ENCODE measurements around the gene SYNE1. TPM values are rescaled to one million over a fixed set of nuclear protein-coding genes. Genes with fewer than 3 reads are reported as not detected.

Gene SYNE1
- total and polyA plus RNA-seq, 4 experiments from 2014 or later: 22.5 to 228 (median 144) TPM

DNA sequence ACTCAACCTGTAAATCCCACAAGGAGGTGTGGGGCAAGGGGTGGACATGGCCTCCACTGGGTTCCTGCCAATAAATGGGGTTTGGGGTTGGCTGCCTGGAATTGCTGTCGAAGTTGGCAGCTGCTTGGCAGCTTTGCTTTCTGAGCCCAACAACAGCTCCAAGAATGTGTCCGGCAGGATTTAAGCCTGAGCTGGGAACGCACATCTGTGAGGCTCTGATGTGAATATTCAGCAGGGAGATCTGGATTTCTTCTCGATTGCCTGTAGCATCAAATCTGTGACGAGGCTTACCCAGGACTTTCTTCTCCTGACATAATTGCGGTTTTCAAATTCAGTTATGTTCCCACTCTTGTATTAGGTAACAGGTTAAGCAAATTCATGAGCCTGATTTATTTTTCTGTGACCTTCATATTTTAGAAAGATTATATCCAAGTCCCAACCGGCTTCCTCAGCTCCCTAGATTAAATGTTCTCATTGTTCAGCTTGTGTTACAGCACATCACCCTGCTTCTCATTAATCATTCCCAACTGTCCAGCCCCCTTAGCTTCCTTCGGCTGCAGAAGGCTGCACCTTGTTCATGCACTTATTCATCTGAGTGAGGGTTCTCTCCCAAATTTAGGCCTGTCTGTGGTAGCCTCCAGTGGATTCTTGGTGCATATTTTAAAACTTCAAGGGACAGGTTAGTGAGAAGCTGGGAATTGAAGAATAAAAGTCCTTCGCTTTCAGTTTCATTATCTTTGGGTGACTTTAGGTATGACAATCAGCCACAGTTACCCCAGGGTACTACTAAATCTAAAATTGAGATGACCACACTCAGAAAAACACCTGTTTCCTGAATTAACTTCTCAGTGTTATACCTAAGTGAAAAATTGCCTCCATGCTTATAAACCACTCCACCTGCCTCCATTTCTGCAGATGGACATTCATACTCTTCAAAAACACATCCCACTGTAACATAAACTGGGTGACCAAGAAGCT, 519.7 kb downstream of the SYNE1 start:
- Mint-ChIP-seq H3K4me1 (peaks cover 0 to 9% (median 2%) of the 10 kb centered on the region in 4 donors), H3K9me3 (peaks cover 0 to 4% (median 0%) of the 10 kb centered on the region in 8 donors), H3K27ac (peak overlapping the region in 5 of 7 donors; percentile 1 to 71 (median 49)), H3K27me3 (no peaks in the 10 kb centered on the region), H3K4me3 (no peak overlapping the region), H3K36me3 (peaks cover 35 to 36% of the 10 kb centered on the region in 2 donors)
- no peak overlapping the region for H3K27ac ChIP-seq (ENCODE audit: low read depth, low read length)
- H3K27me3 ChIP-seq (ENCODE audit: insufficient read depth, low read length): no peaks in the 10 kb centered on the region
- intact Hi-C loops (cut with micrococcal nuclease): no loop called here
- H3K4me1 ChIP-seq (ENCODE audit: insufficient read depth, low read length): no peaks in the 10 kb centered on the region
- H3K36me3 ChIP-seq (ENCODE audit: insufficient read depth, low read length): peaks cover 29% of the 10 kb centered on the region
- POLR2A ChIA-PET (ENCODE audit: partially characterized antibody): interaction anchor here (0.9 to 2.1 kb wide), 2 partner anchors 68 to 69 kb away, joined by 3 to 5 read pairs; no protein-coding TSS in a partner anchor
- CTCF ChIA-PET (ENCODE audit: partially characterized antibody): interaction anchor here (1.2 kb wide), 1 partner anchor 18 kb away, joined by 3 read pairs; no protein-coding TSS in a partner anchor
- H3K9me3 ChIP-seq (ENCODE audit: control insufficient read depth in 1 of 2, low read length in 2 of 2): no peaks in the 10 kb centered on the region
- no peak overlapping the region for H3K4me3 ChIP-seq (ENCODE audit: low read length in 2 of 2)
- DNase-seq: no peak

DNA sequence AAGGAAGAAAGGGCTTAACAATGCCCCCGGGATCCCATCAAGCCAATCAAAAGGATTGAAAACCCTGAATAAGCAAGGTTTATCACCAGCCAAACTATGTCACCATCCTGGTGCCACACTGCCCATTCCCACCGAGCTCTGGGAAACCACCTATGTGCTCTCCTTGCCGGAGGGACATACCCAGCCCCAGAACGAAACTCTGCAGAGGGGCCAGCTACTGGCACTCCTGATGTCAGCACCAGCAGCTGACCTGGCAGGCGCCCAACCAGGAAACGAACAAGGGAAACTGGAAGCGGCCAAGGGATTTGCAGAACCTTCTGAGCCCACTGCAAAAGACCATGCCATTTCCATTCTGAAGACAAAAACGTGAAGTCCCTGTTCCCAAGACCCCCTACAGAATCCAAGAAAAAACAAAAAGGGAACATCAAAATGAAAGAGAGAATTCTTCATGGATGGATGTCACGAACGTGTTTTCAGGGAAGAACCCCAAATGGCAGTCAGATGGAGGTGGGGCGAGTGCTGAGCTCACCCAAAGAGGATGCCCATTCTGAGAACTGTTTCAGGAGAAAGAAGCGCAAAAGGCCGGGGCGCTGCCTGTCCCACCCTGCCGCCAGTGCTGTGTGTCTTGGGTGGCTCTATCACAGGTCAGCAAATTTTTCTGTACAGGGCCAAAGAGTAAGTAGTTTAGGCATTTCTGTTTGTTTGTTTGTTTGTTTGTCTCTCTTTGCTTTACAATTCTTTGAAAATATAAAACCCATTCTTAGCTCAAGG, 524.5 kb downstream of the SYNE1 start:
- H3K36me3 Mint-ChIP-seq: peaks cover 0 to 4% of the 10 kb centered on the region in 2 donors
- intact Hi-C loops (cut with micrococcal nuclease): no loop called here
- ChIA-PET CTCF (ENCODE audit: partially characterized antibody) (no interaction called here), POLR2A (ENCODE audit: partially characterized antibody) (no interaction called here)
- no peak overlapping the region for H3K4me3 ChIP-seq (ENCODE audit: low read length in 2 of 2)
- H3K4me1 Mint-ChIP-seq: peaks cover 0 to 3% (median 0%) of the 10 kb centered on the region in 4 donors
- no peaks in the 10 kb centered on the region for H3K9me3 Mint-ChIP-seq
- H3K36me3 ChIP-seq (ENCODE audit: insufficient read depth, low read length): no peaks in the 10 kb centered on the region
- no peak for DNase-seq
- H3K27me3 ChIP-seq (ENCODE audit: insufficient read depth, low read length): no peaks in the 10 kb centered on the region
- H3K4me1 ChIP-seq (ENCODE audit: insufficient read depth, low read length): no peaks in the 10 kb centered on the region
- peaks cover 0 to 2% of the 10 kb centered on the region in 2 donors for H3K27me3 Mint-ChIP-seq
- no peaks in the 10 kb centered on the region for H3K9me3 ChIP-seq (ENCODE audit: control insufficient read depth in 1 of 2, low read length in 2 of 2)
- H3K4me3 Mint-ChIP-seq: no peak overlapping the region
- H3K27ac Mint-ChIP-seq: peak overlapping the region in 1 of 7 donors; percentile 53
- H3K27ac ChIP-seq (ENCODE audit: low read depth, low read length): no peak overlapping the region

DNA sequence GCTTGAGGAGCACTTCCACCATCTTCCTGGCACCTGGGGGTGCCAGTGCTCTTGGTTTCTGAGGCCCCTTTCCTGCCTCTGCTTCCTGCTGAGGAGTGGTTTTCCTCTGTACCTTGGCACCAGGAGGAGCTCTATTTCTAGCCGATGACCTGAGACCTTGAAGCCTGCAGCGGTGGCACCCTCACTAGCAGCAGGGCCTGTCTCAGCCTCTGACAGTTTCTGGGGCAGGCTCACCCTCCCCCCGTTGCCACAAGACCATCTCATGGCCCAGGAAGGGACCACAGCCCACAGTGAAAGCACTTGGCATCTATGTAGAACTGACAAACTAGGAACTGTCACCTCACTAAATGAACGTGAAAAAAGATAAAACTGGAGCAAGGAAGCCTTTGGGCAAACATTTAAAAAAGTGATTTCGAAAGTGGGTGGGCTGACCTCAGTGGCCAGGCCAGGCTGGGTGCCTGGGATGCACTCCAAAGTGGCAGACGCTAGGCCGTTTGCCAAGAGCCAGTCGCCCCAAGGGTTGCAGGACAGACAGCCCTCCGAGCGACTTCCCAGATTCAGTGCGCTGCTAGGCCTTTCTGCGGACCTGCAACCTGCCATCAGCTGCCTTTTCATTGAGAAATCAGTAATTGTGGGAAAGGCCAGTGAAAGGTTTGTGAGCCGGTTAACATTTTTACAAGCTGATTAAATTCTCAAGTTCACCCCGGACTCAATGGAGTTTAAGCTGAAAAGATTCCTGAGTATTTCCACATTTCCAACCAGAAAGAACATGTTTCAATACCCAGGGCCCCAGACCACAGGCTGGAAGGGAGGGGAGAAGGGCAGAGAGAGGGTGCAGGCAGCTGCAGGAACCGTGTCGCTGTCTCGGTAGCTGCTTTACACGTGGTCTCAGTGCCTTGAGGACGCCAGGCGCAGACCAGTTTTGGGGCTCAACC, 526.0 kb downstream of the SYNE1 start:
- no peak overlapping the region for H3K27ac Mint-ChIP-seq
- intact Hi-C loops (cut with micrococcal nuclease): no loop called here
- CTCF ChIA-PET (ENCODE audit: partially characterized antibody): interaction anchor here (1.6 kb wide), 1 partner anchor 13 kb away, joined by 6 read pairs; no protein-coding TSS in a partner anchor

DNA sequence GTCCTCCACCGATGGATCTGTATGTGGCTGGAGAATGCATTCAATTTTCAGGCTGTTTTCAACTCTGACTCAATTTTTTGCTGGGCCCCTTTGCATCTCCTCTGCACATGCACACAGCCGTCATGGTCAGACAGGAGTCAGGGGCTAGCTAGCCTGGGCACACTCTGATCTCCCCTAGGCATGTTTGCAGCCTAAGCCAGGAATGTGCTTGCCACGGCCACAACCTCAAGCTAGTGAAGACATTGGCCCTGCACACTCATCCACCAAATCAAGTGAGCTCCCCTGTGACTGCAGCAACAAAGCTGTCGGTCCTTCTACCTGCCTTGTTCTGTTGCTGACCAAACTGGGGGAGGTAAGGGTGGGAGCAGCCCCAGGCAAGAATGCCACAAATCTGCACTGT, 529.2 kb downstream of the SYNE1 start:
- H3K4me3 Mint-ChIP-seq: no peak overlapping the region
- H3K27ac Mint-ChIP-seq: no peak overlapping the region
- H3K27ac ChIP-seq (ENCODE audit: low read depth, low read length): no peak overlapping the region
- no peaks in the 10 kb centered on the region for H3K9me3 ChIP-seq (ENCODE audit: control insufficient read depth in 1 of 2, low read length in 2 of 2)
- POLR2A ChIA-PET (ENCODE audit: partially characterized antibody): no interaction called here
- H3K27me3 ChIP-seq (ENCODE audit: insufficient read depth, low read length): no peaks in the 10 kb centered on the region
- H3K36me3 Mint-ChIP-seq: peaks cover 0 to 4% of the 10 kb centered on the region in 2 donors
- CTCF ChIA-PET (ENCODE audit: partially characterized antibody): no interaction called here
- H3K4me1 ChIP-seq (ENCODE audit: insufficient read depth, low read length): no peaks in the 10 kb centered on the region
- no peak for DNase-seq
- no peaks in the 10 kb centered on the region for H3K9me3 Mint-ChIP-seq
- H3K4me3 ChIP-seq (ENCODE audit: low read length in 2 of 2): no peak overlapping the region
- intact Hi-C loops (cut with micrococcal nuclease): no loop called here
- H3K27me3 Mint-ChIP-seq: peaks cover 0 to 2% of the 10 kb centered on the region in 2 donors
- no peaks in the 10 kb centered on the region for H3K4me1 Mint-ChIP-seq
- no peaks in the 10 kb centered on the region for H3K36me3 ChIP-seq (ENCODE audit: insufficient read depth, low read length)

More for the DNA sequence above, 526.0 kb downstream of the SYNE1 start:
- no peak overlapping the region for H3K27ac ChIP-seq (ENCODE audit: low read depth, low read length)
- no peaks in the 10 kb centered on the region for H3K4me1 ChIP-seq (ENCODE audit: insufficient read depth, low read length)
- Mint-ChIP-seq H3K27me3 (peaks cover 0 to 2% of the 10 kb centered on the region in 2 donors), H3K4me1 (no peaks in the 10 kb centered on the region), H3K9me3 (no peaks in the 10 kb centered on the region), H3K36me3 (peaks cover 0 to 4% of the 10 kb centered on the region in 2 donors), H3K4me3 (no peak overlapping the region)
- POLR2A ChIA-PET (ENCODE audit: partially characterized antibody): no interaction called here
- H3K4me3 ChIP-seq (ENCODE audit: low read length in 2 of 2): no peak overlapping the region
- no peaks in the 10 kb centered on the region for H3K9me3 ChIP-seq (ENCODE audit: control insufficient read depth in 1 of 2, low read length in 2 of 2)
- H3K27me3 ChIP-seq (ENCODE audit: insufficient read depth, low read length): no peaks in the 10 kb centered on the region
- DNase-seq: no peak
- H3K36me3 ChIP-seq (ENCODE audit: insufficient read depth, low read length): no peaks in the 10 kb centered on the region

DNA sequence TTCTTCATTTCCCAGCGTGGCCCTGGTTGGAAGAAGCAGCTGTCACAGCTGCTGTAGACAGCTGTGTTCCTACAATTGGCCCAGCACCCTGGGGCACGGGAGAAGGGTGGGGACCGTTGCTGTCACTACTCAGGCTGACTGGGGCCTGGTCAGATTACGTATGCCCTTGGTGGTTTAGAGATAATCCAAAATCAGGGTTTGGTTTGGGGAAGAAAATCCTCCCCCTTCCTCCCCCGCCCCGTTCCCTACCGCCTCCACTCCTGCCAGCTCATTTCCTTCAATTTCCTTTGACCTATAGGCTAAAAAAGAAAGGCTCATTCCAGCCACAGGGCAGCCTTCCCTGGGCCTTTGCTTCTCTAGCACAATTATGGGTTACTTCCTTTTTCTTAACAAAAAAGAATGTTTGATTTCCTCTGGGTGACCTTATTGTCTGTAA, 537.0 kb downstream of the SYNE1 start:
- no peak for DNase-seq
- no peak overlapping the region for H3K4me3 ChIP-seq (ENCODE audit: low read length in 2 of 2)
- Mint-ChIP-seq H3K27me3 (no peaks in the 10 kb centered on the region), H3K4me1 (no peaks in the 10 kb centered on the region), H3K36me3 (no peaks in the 10 kb centered on the region), H3K27ac (peak overlapping the region in 1 of 7 donors; percentile 43), H3K4me3 (no peak overlapping the region), H3K9me3 (no peaks in the 10 kb centered on the region)
- POLR2A ChIA-PET (ENCODE audit: partially characterized antibody): no interaction called here
- H3K27ac ChIP-seq (ENCODE audit: low read depth, low read length): no peak overlapping the region
- no peaks in the 10 kb centered on the region for H3K4me1 ChIP-seq (ENCODE audit: insufficient read depth, low read length)
- CTCF ChIA-PET (ENCODE audit: partially characterized antibody): interaction anchor here (0.7 kb wide), 1 partner anchor 81 kb away, joined by 3 read pairs; no protein-coding TSS in a partner anchor
- H3K36me3 ChIP-seq (ENCODE audit: insufficient read depth, low read length): no peaks in the 10 kb centered on the region
- no peaks in the 10 kb centered on the region for H3K27me3 ChIP-seq (ENCODE audit: insufficient read depth, low read length)
- intact Hi-C loops (cut with micrococcal nuclease): no loop called here
- H3K9me3 ChIP-seq (ENCODE audit: control insufficient read depth in 1 of 2, low read length in 2 of 2): no peaks in the 10 kb centered on the region

DNA sequence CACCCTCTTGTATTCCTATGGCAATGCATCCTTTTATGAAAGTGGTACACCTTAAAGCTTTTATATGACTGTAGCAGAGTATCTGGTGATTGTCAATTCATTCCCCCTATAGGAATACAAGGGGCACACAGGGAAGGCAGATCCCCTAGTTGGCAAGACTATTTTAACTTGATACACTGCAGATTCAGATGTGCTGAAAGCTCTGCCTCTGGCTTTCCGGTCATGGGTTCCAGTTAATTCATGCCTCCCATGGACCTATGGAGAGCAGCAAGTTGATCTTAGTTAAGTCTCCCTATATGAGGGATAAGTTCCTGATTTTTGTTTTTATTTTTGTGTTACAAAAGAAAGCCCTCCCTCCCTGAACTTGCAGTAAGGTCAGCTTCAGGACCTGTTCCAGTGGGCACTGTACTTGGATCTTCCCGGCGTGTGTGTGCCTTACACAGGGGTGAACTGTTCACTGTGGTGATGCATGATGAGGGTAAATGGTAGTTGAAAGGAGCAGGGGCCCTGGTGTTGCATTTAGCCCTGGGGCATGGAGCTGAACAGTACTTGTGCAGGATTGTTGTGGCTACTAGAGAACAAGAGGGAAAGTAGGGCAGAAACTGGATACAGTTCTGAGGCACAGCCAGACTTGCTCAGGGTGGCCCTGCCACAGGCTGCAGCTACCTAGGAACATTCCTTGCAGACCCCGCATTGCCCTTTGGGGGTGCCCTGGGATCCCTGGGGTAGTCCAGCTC, 537.5 kb downstream of the SYNE1 start:
- Mint-ChIP-seq H3K4me1 (no peaks in the 10 kb centered on the region), H3K4me3 (no peak overlapping the region), H3K27me3 (no peaks in the 10 kb centered on the region), H3K27ac (no peak overlapping the region), H3K9me3 (no peaks in the 10 kb centered on the region), H3K36me3 (no peaks in the 10 kb centered on the region)
- no peak overlapping the region for H3K4me3 ChIP-seq (ENCODE audit: low read length in 2 of 2)
- H3K9me3 ChIP-seq (ENCODE audit: control insufficient read depth in 1 of 2, low read length in 2 of 2): no peaks in the 10 kb centered on the region
- no peak for DNase-seq
- H3K27ac ChIP-seq (ENCODE audit: low read depth, low read length): no peak overlapping the region
- no peaks in the 10 kb centered on the region for H3K27me3 ChIP-seq (ENCODE audit: insufficient read depth, low read length)
- CTCF ChIA-PET (ENCODE audit: partially characterized antibody): interaction anchor here (1.4 kb wide), 1 partner anchor 18 kb away, joined by 3 read pairs; no protein-coding TSS in a partner anchor
- intact Hi-C loops (cut with micrococcal nuclease): no loop called here
- H3K36me3 ChIP-seq (ENCODE audit: insufficient read depth, low read length): no peaks in the 10 kb centered on the region
- no peaks in the 10 kb centered on the region for H3K4me1 ChIP-seq (ENCODE audit: insufficient read depth, low read length)
- POLR2A ChIA-PET (ENCODE audit: partially characterized antibody): no interaction called here
